Measurements from ENCODE around the gene MLLT3.

Gene MLLT3

DNA sequence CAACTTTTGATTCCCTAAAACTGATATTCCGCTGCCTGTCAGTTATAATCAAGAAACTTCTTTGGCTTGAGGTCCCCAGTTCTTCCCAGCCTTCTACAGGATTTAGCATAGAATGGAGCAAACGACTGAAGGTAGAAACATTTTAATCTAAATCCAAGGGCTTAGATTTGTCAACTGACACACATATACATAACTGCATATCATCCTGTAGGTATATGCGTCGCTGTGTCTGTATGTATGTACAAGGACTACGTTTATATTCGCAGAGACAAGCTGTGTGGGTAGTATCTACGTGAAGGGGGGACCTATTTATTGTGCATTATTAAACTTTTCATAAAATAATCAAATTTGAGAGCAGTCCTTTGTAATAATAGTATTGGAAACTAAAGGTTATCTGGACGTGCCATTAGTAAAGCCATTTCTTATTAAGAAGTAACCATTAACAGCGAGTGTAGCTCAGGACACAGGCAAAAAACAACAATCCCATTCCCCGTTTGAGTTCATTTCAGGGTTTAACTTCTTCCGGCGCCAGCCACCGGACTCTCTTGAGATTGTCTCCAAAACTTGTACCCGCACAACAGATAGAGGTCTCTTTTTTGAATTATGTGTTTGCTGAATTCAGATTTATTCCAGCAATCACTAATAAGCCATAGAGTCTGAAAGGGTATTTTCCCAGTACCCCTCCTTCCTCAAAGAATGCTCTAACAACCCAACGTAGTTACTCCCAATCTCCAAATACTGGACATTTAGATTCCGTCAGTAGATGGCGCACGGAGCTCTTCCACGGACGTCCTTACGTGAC, 2.1 kb upstream of the MLLT3 start:
- H3K27me3 ChIP-seq (ENCODE audit: control insufficient read depth, insufficient read depth, low read length): no peaks in the 10 kb centered on the region
- peak overlapping the region; percentile 83 for H3K9ac ChIP-seq (ENCODE audit: low read depth, low read length)
- no peaks in the 10 kb centered on the region for H3K9me3 ChIP-seq (replicated peaks; ENCODE audit: low read length)
- peaks cover 9% of the 10 kb centered on the region for H3K4me1 ChIP-seq (ENCODE audit: control insufficient read depth, insufficient read depth, low read length)
- H3K4me2 ChIP-seq (ENCODE audit: low read length): peak overlapping the region; percentile 96
- H3K36me3 ChIP-seq (ENCODE audit: insufficient read depth, low read length): no peaks in the 10 kb centered on the region
- H3K4me3 ChIP-seq (ENCODE audit: low read length): peak overlapping the region; percentile 98

DNA sequence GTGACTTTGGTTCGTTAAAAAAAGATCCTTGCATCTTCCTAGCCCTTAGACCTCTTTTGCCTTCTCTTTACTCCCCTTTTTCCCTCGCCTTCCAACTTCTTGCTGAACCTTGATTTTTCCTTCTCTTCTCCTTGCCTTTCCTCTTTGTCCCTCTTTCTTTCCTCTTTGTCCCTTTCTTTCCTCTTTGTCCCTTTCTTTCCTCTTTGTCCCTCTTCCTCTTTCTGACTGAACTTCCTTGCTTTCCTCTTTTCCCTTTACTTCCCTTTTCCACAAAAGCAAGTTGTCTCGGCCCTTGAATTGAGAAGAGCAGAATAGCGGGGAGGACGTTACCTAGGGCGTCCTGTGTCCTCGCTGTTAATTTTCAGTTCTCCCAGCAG, 1.4 kb upstream of the MLLT3 start:
- Histone ChIP-seq H3K36me3 (ENCODE audit: insufficient read depth, low read length) (no peaks in the 10 kb centered on the region), H3K9ac (ENCODE audit: low read depth, low read length) (peak overlapping the region; percentile 83), H3K4me2 (ENCODE audit: low read length) (peak overlapping the region; percentile 96), H3K27me3 (ENCODE audit: control insufficient read depth, insufficient read depth, low read length) (no peaks in the 10 kb centered on the region), H3K4me3 (ENCODE audit: low read length) (peak overlapping the region; percentile 98), H3K9me3 (replicated peaks; ENCODE audit: low read length) (no peaks in the 10 kb centered on the region), H3K4me1 (ENCODE audit: control insufficient read depth, insufficient read depth, low read length) (peaks cover 13% of the 10 kb centered on the region)

DNA sequence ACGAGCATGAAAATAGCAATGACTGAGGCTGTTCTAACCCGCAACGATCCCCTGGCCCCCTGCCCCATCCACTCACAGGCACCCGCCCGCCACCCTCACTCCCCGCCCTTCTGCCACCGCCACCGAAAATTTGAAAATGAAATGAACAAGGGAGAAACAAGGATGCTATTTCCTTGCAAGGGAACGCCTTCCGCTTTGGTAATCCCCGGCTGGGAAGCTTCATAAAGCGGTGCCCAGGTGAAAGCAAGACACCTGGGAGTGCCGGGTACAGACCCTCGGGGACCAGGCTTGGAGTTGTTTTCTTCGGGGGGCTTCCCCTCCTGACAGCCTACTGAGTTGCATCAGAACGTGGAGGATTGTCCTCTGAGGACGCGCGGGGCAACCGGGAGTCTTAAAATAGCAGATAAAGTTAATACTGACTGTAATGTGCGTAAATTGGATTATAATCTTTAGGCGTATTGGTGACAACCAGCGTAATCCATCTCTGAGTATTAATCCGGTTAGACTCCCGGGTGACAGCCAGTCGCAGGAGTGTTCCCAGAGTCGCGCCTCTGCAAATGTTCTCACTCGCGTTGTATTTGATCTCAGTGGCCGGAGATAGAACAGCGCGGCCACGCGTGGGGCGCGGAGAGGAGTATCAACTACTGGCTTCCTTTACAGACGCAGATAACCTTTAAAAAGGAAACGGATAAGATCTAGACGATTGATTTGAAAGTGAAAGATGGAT, 885 bp upstream of the MLLT3 start:
- Histone ChIP-seq H3K9ac (ENCODE audit: low read depth, low read length) (peak overlapping the region; percentile 83), H3K4me1 (ENCODE audit: control insufficient read depth, insufficient read depth, low read length) (peaks cover 18% of the 10 kb centered on the region), H3K4me3 (ENCODE audit: low read length) (peak overlapping the region; percentile 98), H3K36me3 (ENCODE audit: insufficient read depth, low read length) (no peaks in the 10 kb centered on the region), H3K27me3 (ENCODE audit: control insufficient read depth, insufficient read depth, low read length) (no peaks in the 10 kb centered on the region), H3K9me3 (replicated peaks; ENCODE audit: low read length) (no peaks in the 10 kb centered on the region), H3K4me2 (ENCODE audit: low read length) (peak overlapping the region; percentile 96)

DNA sequence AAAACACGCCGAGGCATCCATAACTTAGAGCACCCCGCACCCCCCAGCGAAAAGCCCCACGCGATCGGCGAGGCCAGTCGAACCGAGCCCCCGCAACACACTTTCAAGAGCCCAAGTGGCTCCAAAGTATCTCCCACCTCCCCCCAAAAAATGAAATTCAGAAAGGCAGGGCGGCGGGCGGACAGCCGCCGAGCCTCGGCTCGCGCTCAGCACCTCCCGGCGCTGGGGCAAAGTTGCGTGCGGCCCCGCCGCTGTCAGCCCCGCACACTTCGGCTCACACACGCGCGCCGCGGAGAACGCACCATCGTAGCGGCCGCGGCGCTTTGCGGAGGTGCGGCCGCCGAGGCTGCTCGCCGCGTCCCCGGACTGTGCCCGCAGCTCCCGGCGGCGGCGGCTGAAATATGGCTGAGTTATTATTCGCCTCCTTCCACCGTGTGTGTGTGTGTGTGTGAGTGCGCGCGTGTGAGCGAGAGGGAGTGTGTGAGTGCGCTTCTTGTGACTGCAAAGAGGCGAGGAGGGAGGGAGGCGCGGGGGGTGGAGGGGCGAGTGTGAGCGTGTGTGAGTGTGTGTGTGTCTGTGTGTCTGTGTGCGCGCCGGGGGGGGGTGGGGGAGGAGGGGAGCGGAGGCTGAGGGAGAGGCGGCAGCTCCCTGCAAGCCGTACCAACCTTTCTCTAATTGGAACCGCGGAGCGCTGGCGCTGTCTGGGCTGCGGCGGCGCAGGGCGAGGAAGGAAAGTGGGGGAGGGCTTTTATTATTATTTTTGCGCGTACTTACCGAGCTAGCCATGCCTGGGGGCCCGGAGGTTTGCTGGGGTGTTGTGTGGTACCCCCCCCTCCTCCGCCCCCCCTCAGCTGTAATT, 599 bp downstream of the MLLT3 start:
- no peaks in the 10 kb centered on the region for H3K36me3 ChIP-seq (ENCODE audit: insufficient read depth, low read length)
- peak overlapping the region; percentile 96 for H3K4me2 ChIP-seq (ENCODE audit: low read length)
- no peaks in the 10 kb centered on the region for H3K27me3 ChIP-seq (ENCODE audit: control insufficient read depth, insufficient read depth, low read length)
- no peaks in the 10 kb centered on the region for H3K9me3 ChIP-seq (replicated peaks; ENCODE audit: low read length)
- H3K4me1 ChIP-seq (ENCODE audit: control insufficient read depth, insufficient read depth, low read length): peaks cover 26% of the 10 kb centered on the region
- peak overlapping the region; percentile 98 for H3K4me3 ChIP-seq (ENCODE audit: low read length)
- peak overlapping the region; percentile 83 for H3K9ac ChIP-seq (ENCODE audit: low read depth, low read length)

DNA sequence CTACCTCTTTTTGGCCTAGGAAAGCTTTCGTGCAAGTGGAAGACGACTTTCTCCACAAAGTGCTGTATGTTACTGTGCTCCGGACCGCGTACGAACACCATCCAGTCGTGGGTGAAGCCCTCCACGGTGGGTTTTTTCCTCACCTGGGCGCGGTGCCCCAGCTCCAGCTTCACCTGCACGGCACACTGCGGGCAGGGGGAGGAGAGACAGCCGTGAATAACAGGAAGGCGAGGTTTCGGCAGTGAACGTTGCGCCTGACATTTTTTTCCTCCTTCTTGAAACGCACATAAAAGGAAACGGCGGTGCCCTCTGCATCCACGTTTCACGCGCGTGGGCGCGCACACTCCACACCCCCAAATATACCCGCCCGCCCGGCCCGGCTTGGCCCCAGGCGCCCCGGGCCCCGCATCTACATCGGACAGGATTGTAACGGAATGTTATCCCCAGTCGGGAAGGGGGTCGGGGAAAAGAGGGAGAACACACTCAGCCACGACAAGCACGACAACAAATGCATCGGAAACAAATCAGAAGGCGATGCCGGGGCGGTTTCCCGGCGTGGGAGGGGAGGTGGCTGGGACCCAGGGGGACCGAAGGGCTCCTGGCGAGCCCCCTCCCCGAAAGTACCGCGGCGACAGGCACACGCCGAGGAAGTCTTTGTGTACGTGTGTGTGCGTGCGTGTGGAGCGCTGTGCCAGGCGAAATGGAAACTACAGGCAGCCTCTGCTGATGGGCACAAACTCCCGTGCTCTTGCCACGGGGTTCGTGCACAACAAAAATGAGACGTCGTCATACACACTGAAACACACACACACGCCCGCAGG, 1.4 kb downstream of the MLLT3 start:
- H3K4me1 ChIP-seq (ENCODE audit: control insufficient read depth, insufficient read depth, low read length): peaks cover 26% of the 10 kb centered on the region
- H3K27me3 ChIP-seq (ENCODE audit: control insufficient read depth, insufficient read depth, low read length): no peaks in the 10 kb centered on the region

DNA sequence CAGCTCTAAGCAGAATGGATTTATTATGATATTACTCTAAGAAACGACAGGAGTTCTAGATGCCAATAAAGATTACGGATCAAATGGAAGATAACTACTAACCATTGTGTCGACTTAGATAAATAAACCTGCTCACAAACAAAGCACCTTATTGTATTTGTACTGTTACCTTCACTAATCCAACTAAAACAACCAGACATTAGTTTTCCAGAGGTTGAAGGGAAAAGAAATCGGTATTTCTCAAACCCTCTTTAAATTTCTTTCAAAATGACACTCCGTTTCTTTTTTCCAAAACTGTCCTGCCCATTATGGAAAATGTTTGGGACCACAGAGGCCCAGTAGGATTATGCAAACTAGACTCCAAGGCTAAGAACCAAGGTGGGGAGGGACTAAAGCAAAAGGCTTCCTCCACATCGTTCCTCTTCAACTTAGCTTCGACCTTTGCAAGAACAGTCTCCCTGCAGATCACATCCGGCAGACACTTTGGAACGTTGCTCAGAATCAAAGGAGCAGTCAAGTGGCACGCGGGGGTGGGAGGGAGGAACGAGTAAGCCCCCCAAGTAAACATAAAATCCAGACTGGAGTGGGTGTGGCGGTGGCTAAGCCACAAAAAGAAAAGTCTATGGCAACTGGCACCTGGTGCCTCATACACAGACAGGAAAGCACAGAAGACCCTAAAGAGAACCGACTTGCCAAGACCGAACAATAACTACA, 2.7 kb downstream of the MLLT3 start:
- Histone ChIP-seq H3K36me3 (ENCODE audit: insufficient read depth, low read length) (no peaks in the 10 kb centered on the region), H3K9ac (ENCODE audit: low read depth, low read length) (peak overlapping the region; percentile 83), H3K4me3 (ENCODE audit: low read length) (peak overlapping the region; percentile 98), H3K4me1 (ENCODE audit: control insufficient read depth, insufficient read depth, low read length) (peaks cover 26% of the 10 kb centered on the region), H3K4me2 (ENCODE audit: low read length) (peak overlapping the region; percentile 96), H3K27me3 (ENCODE audit: control insufficient read depth, insufficient read depth, low read length) (no peaks in the 10 kb centered on the region), H3K9me3 (replicated peaks; ENCODE audit: low read length) (no peaks in the 10 kb centered on the region)

More for the DNA sequence above, 1.4 kb downstream of the MLLT3 start:
- Histone ChIP-seq H3K4me3 (ENCODE audit: low read length) (peak overlapping the region; percentile 98), H3K9ac (ENCODE audit: low read depth, low read length) (peak overlapping the region; percentile 83), H3K4me2 (ENCODE audit: low read length) (peak overlapping the region; percentile 96), H3K36me3 (ENCODE audit: insufficient read depth, low read length) (no peaks in the 10 kb centered on the region), H3K9me3 (replicated peaks; ENCODE audit: low read length) (no peaks in the 10 kb centered on the region)

DNA sequence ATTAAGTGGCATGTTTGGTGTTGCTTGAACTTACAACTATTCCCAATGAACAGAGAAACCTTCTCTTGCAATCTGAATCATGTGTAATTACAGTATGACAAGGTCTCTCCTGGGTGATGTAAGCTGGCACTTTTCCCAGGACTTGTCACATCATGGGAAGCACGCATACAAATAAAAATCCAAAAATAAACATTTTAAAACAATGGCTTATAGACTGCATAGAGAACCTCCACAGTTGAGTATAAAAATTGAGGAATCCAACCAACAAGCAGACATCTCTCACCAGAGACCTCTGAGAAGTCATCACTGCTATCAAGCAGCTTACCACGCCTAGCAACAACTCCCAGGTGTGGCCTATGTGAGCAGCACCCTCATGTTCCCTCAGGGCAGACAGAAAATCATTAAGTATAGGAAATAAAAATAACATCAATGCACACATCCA, 3.9 kb downstream of the MLLT3 start:
- Histone ChIP-seq H3K4me1 (ENCODE audit: control insufficient read depth, insufficient read depth, low read length) (peaks cover 26% of the 10 kb centered on the region), H3K36me3 (ENCODE audit: insufficient read depth, low read length) (no peaks in the 10 kb centered on the region), H3K4me2 (ENCODE audit: low read length) (peak overlapping the region; percentile 96), H3K4me3 (ENCODE audit: low read length) (no peak overlapping the region), H3K9me3 (replicated peaks; ENCODE audit: low read length) (no peaks in the 10 kb centered on the region), H3K27me3 (ENCODE audit: control insufficient read depth, insufficient read depth, low read length) (no peaks in the 10 kb centered on the region), H3K9ac (ENCODE audit: low read depth, low read length) (no peak overlapping the region)

DNA sequence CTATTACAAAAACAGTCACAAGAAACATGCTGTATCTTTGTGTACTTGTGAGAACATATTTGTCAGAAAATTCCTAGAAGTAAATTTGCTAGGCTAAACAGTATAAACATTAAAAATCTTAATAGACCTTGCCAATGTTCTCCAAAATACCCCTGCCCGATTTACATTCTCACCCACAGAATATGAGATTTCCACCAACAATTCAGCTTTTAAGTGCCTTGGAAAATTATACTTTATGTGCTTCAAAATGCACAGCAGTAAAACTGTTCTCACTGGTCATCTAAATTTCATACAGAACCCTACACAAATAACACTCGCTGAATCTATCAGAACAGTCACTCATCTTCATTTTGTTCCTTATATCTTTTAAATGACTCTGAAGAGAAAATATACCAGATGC, 5.5 kb downstream of the MLLT3 start:
- Histone ChIP-seq H3K4me2 (ENCODE audit: low read length) (no peak overlapping the region), H3K9me3 (replicated peaks; ENCODE audit: low read length) (no peaks in the 10 kb centered on the region), H3K4me3 (ENCODE audit: low read length) (no peak overlapping the region), H3K4me1 (ENCODE audit: control insufficient read depth, insufficient read depth, low read length) (peaks cover 37% of the 10 kb centered on the region), H3K27me3 (ENCODE audit: control insufficient read depth, insufficient read depth, low read length) (no peaks in the 10 kb centered on the region), H3K9ac (ENCODE audit: low read depth, low read length) (no peak overlapping the region), H3K36me3 (ENCODE audit: insufficient read depth, low read length) (no peaks in the 10 kb centered on the region)

DNA sequence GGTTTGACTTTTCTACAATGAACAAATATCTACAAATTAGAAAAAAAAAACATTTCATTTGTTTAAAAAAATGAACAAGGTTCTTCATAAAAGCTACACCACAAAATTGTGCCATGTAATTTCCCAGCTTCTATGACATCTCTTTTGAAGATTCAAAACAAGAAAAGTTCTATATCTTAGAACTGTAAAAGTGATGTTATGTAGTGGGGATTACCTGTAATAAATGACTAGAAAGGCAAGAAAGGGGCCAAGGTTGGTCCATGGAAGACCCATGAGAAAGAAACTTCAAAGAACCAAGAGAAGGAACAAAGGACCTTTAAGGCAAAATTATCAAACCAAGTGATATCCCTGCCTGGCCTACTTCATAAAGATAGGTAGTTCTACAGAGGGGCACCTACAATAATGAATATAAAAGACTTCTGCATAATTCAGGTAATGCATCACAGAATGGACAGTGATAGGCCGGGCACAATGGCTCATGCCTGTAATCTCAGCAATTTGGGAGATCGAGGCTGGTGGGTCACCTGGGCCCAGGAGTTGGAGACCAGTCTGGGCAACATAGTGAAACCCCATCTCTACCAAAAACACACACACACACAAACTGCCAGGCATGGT, 7.6 kb downstream of the MLLT3 start:
- Histone ChIP-seq H3K9me3 (replicated peaks; ENCODE audit: low read length) (no peaks in the 10 kb centered on the region), H3K9ac (ENCODE audit: low read depth, low read length) (no peak overlapping the region), H3K4me2 (ENCODE audit: low read length) (no peak overlapping the region), H3K36me3 (ENCODE audit: insufficient read depth, low read length) (no peaks in the 10 kb centered on the region), H3K4me3 (ENCODE audit: low read length) (no peak overlapping the region), H3K4me1 (ENCODE audit: control insufficient read depth, insufficient read depth, low read length) (peaks cover 48% of the 10 kb centered on the region), H3K27me3 (ENCODE audit: control insufficient read depth, insufficient read depth, low read length) (no peaks in the 10 kb centered on the region)

DNA sequence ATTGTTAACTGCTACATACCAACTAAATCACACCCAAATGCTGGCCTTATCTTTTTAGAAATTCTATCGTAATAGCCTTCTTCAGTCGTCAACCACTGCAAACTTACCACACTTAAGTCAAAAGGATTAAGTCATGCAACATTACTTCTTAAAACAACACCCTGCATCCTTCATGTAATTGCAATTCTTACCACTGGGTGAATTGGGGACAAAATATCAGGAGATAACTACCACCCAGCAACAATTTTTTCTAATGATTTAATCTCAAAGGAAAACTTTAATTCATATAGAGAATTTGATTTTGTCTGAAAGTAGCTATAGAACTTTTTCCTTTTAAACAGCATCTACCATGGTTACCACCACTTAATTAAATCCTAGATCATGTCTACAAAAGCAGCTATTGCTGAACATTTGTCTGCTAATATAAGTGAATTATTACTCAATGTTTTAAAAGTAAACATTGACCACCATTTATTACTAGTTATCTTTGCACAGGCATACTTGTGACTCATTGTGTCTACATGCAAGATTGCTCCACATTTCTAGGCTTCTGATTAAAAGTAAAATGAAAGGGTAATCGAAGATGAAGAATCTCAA, 10.5 kb downstream of the MLLT3 start:
- H3K27me3 ChIP-seq (ENCODE audit: control insufficient read depth, insufficient read depth, low read length): no peaks in the 10 kb centered on the region
- H3K36me3 ChIP-seq (ENCODE audit: insufficient read depth, low read length): no peaks in the 10 kb centered on the region
- H3K9ac ChIP-seq (ENCODE audit: low read depth, low read length): peak overlapping the region; percentile 27
- H3K4me2 ChIP-seq (ENCODE audit: low read length): peak overlapping the region; percentile 80
- peaks cover 33% of the 10 kb centered on the region for H3K4me1 ChIP-seq (ENCODE audit: control insufficient read depth, insufficient read depth, low read length)
- no peaks in the 10 kb centered on the region for H3K9me3 ChIP-seq (replicated peaks; ENCODE audit: low read length)
- H3K4me3 ChIP-seq (ENCODE audit: low read length): peak overlapping the region; percentile 60

Measured in skeletal muscle satellite cell (primary cell).